EH (cell line): ENCODE data around the gene RBFOX2.

Experiments
- DNase-seq: peaks from one replicate; pipeline ENCODE4 v3.0.0-alpha.2; 2015; ENCODE audit warnings: low read depth

The RBFOX2 gene

DNA sequence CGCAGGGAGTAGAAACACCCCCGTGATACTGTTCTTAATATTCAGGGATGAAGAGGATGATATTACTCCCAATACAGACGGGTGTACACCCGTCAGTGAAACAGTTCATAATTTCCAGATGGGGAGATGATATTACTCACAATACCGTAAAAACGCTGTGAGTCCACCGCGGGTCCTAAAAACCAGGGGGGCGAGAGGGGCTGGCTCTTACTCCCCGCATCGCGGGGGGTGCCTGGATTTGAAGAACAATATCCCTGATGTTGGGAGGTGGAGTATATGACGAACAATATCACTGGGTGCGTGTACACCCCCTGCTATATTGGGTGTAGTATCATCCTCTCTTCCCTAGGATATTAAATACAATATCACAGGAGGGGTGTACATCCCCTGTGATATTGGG lies 331.5 kb downstream of the RBFOX2 start:
- DNase-seq = no peak

DNA sequence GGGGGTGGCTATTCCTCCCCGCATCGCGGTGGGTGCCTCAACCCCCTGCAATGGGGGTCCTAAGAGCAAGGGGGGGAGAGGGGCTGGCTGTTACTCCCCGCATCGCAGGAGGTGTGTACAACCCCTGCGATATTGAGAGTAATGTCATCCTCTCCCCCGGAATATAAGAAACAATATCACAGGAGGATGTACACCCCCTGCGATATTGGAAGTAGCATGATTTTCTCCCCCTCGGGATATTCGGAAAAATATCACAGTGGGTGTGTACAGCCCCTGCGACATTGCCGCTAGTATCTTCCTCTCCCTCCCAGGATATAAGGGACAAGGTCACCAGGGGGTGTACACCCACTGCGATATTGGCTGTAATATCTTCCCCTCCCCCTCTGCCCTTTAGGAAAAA lies 333.4 kb downstream of the RBFOX2 start:
- no peak for DNase-seq

DNA sequence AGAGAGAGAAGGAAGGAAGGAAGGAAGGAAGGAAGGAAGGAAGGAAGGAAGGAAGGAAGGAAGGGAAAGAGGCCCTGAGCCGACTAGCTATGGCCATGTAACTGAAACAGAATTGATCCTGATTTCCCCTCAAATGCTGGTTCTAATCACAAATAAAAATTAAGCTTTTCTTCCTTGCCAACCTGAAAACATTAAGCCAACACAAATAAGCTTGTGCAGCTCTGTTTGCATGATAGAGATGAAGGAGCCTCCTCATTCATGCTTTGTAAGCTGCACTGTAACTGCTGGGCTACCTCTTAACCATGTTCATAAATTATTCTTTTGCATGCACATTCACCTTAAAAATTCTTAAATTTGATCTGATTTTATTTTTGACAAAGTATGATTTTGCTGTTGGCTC lies 338.6 kb downstream of the RBFOX2 start:
- DNase-seq = no peak

DNA sequence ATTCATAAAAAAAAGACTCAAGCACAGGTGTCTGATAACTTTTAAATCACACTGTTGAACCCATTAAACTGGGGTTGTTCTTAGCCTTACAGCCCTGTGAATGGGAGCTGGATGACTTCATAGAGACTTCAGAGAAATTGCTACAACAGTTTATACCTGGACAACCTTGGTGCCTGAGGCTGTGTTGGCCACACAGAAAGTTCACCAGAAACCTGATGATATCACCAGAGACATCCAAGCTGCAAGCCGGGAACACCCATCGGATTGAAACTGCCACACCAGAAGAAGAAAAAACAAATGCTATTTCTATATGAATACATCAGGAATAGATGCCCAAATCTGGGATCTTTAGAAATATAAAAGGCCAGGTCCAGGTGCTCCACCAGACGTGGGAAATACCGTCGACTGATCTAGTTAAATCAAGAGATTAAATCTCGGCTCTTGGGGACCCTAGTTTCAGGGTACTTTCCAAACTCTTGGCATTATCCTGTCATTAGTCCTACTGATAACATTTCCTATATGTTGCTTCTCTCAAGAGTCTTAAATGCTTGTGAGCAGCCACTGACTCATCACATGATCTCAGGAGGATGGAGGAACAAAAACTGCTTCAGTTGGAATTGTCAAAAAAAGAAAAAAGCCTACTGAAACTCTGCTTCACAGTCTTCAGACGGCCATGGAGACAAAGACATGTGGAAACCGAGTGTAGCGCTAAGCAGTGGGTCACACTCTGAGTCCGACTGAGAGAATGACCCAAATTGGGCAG lies 339.5 kb downstream of the RBFOX2 start:
- DNase-seq = peak; percentile 15
